Measurements from ENCODE around the gene BANP.
"Not testable (repeated sequence)": the region's sequence is repeated elsewhere in the genome, so short reads cannot be mapped to it uniquely, and the experiment has no call there.

The BANP gene

DNA sequence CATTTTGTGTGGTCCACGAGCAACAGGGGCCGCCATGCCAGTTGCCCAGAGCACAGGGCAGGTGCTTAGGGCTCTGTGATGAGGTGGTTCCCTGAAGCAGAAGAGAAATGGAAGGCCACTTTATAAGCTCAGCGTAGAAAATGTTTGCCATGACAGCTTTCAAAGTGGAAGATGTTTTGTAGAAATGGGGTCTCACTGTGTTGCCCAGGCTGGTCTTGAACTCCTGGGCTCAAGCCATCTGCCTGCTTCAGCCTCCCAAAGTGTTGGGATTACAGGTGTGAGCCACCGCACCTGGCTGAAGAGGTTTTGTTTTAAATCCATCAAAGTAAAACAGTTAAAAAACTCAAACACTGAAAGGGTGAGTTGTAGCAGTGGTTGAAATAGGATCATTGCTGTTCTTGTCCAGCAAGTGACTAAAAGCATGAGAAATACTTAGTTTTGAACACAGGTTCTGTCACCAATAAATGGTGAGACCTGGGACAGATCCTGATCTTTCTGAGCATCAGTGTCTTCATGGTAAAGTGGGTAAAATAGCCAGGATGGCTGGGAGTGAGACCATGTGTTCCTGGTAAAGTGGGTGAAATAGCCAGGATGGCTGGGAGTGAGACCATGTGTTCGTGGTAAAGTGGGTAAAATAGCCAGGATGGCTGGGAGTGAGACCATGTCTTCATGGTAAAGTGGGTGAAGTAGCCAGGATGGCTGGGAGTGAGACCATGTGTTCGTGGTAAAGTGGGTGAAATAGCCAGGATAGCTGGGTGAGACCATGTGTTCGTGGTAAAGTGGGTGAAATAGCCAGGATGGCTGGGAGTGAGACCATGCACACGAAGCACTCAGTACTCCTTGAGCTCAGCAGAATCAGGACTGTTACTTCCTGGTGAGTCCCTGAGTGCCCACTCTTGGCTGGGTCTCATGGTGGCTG is 46.0 kb downstream of the BANP start:
- no peak for DNase-seq

DNA sequence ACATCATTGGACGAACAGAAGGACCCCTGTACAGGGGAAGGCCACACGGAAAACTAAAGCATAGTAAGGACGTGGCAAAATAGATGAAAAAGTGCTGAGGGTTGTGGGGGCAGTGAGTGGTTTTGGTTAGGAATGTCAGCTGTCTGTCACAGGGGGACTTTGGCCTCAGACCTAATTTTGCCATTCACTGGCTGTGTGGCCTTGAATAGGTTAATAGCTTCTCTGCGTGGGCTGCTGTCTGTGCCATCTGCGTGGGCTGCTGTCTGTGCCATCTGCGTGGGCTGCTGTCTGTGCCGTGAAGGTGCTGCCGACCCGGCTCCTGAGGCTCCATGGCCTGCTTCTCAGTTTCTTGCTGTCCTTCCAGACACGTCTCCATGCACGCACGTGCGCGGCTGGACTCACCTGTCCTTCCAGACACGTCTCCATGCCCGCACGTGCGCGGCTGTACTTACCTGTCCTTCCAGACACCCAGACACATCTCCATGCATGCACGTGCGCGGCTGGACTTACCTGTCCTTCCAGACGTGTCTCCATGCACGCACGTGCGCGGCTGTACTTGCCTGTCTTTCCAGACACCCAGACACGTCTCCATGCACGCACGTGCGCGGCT is 47.1 kb downstream of the BANP start:
- not testable (repeated sequence) for DNase-seq

DNA sequence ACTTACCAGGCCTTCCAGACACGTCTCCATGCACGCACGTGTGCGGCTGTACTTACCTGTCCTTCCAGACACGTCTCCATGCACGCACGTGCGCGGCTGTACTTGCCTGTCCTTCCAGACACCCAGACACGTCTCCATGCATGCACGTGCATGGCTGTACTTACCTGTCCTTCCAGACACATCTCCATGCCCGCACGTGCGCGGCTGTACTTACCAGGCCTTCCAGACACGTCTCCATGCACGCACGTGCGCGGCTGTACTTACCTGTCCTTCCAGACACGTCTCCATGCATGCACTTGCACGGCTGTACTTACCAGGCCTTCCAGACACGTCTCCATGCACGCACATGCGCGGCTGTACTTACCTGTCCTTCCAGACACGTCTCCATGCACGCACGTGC is 47.8 kb downstream of the BANP start:
- DNase-seq: not testable (repeated sequence)

DNA sequence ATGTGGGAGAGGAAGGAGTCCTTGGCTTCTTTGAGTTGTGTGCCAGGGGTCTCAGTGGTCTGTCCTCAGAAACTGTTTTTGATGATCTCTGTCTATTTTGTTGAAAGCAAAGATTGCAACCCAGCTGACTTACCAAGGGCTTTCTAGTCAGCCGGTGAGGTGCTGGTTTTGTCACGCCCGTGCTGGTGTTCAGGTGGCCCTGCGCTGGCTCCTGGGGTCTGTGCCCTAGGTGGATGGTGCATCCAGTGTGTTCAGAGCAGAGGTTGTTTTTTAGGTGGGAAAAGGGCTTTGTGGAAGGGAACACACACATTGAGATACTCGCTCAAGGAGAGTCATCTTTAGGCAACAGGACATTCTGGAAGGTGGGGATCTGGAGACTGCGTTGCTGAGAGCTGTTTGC is 51.0 kb downstream of the BANP start:
- no peak for DNase-seq

- DNase-seq: no peak
Measured at GRCh38 chr16:88002749-88003148, 51.5 kb downstream of the BANP start.

- no peak for DNase-seq
Measured at GRCh38 chr16:88003316-88003715, 52.1 kb downstream of the BANP start.

DNA sequence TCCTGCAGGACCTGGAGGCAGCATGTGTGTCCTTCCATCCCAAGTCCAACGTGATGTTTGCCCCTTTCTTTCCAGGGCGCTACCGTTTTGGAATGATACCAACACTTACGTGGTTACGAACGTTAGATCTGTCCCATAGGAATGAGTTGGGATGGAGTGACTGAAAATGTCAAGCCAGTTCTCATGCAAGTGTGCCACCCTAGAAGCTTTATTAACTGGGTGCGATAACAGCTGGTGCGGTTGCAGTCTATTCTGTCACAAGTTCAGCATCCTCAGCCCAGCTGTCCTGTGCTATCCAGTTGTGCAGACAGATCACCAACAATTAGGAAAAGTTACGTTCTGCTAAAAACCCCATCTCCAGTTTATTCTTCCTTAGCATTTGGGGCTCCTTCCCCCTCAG is 52.5 kb downstream of the BANP start:
- no peak for DNase-seq

- no peak for DNase-seq
Measured at GRCh38 chr16:88004391-88004790, 53.2 kb downstream of the BANP start.

DNA sequence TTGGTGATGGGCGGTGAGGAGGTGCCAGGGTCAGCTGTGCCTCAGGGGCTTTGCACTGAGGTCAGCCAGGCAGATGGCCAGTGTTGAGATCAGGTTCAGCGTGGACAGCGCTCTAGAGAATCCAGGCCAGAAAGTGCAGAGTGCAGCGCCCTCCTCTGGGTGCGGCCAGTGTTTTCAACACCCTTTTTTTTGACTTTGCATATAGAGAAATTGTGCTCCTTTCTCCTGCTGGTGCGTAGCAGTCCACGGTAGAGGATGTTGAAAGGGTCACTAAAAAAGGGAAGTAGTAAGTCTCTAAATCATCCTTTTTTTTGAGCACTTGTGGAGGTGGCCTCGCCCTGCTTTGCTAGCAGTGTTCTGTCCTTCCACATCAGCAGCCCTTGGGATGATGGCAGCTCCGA is 53.9 kb downstream of the BANP start:
- DNase-seq: no peak

DNA sequence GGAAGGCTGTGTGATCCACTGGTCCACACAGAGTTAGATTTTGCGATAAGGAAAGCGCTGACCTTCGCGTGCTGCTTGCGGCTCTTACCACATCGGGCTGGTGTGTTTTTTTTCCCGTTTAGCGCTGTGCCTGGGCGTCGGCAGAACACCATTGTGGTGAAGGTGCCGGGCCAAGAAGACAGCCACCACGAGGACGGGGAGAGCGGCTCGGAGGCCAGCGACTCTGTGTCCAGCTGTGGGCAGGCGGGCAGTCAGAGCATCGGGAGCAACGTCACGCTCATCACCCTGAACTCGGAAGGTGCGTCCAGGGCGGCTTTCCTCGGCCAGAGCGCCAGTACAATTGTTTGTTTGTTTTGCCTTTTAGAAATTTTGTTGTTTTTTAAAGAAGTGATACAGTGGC is 54.7 kb downstream of the BANP start:
- no peak for DNase-seq

GRCh38 chr16:88007321-88007731 is 56.1 kb downstream of the BANP start:
- no peak for DNase-seq

DNA sequence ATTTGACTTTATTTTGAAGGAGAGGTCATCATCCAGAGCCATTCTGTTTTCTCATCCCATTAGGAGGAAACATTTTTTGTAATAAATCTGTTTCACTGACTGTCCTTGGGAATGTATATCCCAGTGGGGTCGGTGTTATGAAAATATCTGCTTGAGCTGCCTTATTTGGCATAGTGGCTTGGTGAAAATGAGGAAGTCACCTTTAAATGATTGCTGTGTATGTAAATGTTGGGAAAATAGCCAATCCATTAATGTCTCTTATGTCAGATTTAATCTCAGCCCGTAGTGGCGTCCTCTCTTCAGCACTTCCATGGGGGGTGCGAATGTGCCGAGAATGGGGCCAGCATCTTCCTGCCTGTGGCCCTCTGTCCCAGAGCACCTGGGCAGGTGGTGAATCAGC is 57.6 kb downstream of the BANP start:
- DNase-seq: no peak

GRCh38 chr16:88009563-88010342 is 58.5 kb downstream of the BANP start:
- no peak for DNase-seq

DNA sequence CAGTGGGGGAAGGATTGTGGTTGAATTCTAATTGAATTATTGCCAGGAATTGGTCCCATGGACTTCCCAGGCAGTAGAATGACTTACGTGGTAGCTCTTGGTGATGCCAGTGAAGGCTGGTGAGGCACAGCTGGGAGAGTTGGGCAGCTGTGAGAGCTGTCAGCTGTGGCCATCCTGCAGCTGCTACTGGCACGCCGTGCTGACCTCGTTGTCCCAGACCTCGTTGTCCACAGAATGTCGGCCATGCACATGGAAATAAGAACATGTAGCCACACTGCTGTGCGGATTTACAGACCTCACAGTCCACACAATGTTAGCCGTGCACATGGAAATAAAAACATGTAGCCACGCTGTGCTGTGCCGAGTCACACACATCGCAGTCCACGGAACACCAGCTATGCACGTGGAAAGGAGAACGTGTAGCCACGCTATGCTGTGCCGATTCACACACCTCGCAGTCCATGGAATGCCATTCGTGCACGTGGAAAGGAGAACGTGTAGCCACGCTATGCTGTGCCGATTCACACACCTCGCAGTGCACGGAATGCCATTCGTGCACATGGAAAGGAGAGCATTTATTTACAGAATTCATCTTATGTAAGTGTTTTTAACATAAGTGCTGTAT is 59.2 kb downstream of the BANP start:
- DNase-seq: no peak

- DNase-seq: no peak
Measured at GRCh38 chr16:88010968-88011483, 59.8 kb downstream of the BANP start.

DNA sequence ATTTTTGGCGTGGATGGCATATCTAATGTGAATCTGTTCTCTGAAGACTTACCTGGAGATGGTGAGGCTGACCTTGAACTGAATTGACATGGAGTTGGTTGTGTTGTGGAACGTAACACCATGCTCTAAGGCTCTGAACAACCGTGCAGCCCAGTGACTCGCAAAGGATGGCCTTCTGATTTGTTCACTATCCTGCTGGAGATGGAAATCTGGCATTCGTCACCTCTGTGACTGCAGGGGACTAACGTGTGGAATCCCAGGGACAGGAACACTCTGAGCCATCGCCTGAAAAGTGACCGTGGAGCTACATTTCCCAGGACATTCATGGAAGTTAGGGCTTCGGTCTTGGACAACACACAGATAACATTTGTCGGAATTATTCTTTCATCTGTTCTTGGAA is 61.1 kb downstream of the BANP start:
- DNase-seq: no peak

DNA sequence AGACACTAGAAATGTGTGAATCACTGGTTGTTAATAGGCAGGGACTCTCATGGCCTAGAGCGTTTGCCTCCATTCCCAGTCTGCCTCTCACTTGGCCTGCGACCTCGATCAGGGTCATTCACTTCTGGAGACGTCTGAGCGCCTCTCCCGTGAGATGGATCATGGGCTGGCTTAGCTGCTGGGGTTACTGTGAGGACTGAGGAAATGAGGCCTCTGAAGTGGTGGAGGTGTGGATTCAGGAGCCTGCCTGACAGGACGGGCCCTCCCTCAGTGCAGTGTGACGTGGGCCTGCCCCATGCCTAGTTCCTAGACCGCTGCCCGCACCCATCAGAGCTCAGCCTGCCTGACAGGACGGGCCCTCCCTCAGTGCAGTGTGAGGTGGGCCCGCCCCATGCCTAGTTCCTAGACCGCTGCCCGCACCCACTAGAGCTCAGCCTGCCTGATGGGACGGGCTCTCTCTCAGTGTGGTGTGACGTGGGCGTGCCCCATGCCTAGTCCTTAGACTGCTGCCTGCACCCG is 61.9 kb downstream of the BANP start:
- DNase-seq: no peak

- DNase-seq: no peak
Measured at GRCh38 chr16:88013766-88014251, 62.6 kb downstream of the BANP start.

GRCh38 chr16:88014252-88014781 is 63.1 kb downstream of the BANP start:
- DNase-seq: no peak

DNA sequence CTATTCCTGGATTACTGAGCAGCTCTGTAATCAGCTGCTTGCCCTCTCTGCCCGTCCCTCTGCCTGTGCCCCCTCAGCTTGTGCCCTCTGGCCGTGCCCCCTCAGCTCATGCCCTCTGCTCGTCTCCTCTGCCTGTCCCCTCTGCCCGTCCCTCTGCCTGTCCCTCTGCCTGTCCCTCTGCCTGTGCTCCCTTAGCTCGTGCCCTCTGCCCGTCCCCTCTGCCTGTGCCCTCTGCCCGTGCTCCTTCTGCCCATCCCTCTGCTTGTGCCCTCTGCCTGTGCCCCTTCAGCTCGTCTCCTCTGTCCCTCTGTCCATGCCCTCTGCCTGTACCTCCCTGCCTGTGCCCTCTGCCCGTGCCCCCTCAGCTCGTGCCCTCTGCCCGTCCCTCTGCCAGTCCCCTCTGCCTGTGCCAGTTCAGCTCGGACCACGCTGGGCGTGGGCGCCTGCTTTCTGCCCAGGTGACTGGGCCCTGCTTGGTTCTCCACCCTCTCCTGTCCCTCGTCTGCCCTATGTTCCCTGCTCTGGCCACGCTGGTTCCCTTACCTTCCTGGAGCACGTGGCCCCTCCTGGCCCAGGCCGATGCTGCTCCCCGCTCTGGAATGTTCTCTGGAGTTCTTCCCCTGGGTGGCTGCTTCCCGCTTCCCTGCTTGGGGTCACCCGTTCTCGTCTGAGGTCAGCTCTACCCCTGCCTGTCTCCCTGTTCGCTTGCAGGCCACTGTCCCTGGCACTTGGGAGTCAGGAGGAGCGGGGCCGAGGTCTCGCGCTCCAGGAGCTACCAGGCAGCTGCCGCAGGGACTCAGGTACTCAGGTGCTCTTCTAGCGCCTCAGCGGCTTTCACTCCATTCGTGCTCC is 63.9 kb downstream of the BANP start:
- no peak for DNase-seq

- no peak for DNase-seq
Measured at GRCh38 chr16:88015806-88016140, 64.5 kb downstream of the BANP start.
